Activated effector memory CD4-positive, alpha-beta T cell treated with Interleukin-2 at 50 U/mL for 16 hours (primary cell): ENCODE measurements around the gene MMP27.
"Not testable (repeated sequence)": the region's sequence is repeated elsewhere in the genome, so short reads cannot be mapped to it uniquely, and the experiment has no call there.

Source experiments
- DNase-seq: peaks from one replicate; pipeline ENCODE4 v3.0.0-alpha.2; 2020

Gene MMP27, protein sequence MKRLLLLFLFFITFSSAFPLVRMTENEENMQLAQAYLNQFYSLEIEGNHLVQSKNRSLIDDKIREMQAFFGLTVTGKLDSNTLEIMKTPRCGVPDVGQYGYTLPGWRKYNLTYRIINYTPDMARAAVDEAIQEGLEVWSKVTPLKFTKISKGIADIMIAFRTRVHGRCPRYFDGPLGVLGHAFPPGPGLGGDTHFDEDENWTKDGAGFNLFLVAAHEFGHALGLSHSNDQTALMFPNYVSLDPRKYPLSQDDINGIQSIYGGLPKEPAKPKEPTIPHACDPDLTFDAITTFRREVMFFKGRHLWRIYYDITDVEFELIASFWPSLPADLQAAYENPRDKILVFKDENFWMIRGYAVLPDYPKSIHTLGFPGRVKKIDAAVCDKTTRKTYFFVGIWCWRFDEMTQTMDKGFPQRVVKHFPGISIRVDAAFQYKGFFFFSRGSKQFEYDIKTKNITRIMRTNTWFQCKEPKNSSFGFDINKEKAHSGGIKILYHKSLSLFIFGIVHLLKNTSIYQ

DNA sequence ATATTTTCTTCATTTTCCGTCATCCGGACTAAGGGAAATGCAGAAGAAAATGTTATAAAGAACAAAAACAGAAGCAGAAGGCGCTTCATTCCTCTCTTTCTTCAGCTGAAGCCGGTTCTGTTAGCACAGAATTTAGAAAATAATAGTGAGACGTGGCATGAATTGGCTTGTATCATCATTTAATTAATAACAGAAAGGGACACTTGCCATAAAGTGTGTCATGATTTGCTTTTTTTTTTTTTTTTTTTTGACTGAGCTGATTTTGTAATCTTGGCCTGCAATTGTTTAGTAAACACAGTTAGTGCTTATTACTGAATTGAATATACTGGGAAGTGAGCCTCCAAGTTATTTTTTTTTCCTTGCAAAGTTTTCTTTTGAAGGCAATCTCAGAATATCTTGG lies at the start of gene MMP27:
TSS of gene MMP27 (minus strand) at position 144 of the 400 bp plus-strand sequence. CDS start at position 89, 55 bp downstream.
- DNase-seq: no peak

DNA sequence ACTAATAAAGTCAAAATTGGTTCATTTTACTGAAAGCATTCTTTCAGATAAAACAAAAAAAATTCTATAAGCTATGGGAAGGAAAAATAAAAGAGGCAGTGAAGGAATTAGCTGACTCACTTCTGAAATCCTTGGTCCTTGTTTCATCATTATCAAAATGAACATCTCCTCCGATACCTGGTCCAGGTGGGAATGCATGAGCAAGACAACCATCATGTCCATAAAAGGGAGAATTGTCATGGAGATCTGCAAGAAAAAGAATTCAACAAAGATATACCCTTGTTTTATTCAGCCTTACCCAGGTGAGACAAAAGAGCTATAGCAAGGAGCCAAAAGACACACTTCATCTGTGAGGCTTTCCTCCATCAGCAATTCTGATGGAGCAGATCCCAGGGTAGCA lies 47.7 kb upstream of the MMP27 start:
- no peak for DNase-seq

- no peak for DNase-seq
These were observed 46.1 kb upstream of the MMP27 start for GRCh38 chr11:102751673-102752072.

DNA sequence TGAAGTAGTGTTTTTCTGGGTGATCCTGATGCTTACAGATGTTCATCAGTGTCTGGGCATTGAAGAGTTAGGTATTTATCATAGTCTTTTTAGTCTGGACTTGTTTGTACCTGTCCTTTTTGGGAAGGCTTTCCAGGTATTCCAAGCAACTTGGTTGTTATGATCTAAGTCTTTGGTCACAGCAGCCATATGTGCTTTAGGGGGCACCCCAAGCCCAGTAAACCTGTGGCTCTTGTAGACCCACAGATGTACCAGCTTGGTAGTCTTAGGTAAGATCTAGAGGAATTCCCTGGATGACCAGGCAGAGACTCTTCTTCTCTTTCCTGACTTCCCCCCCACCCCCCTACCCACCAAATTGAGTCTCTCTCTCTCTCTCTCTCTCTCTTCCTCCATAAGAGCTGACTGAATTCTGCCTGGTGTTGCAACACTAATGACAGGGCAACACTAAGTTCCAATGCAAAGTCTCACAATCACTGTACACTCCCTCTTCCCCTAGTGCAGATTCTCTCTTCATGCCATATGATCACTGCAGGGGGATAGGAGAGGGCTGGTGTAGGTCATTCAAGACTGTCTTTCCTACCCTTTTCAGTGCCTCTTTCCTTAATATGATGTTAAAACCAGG lies 43.6 kb upstream of the MMP27 start:
- no peak for DNase-seq

GRCh38 chr11:102746746-102747578 lies 41.4 kb upstream of the MMP27 start:
- not testable (repeated sequence) for DNase-seq

GRCh38 chr11:102734650-102735049 lies 29.1 kb upstream of the MMP27 start:
- no peak for DNase-seq

- no peak for DNase-seq
These were observed 27.8 kb upstream of the MMP27 start for GRCh38 chr11:102733232-102733875.

DNA sequence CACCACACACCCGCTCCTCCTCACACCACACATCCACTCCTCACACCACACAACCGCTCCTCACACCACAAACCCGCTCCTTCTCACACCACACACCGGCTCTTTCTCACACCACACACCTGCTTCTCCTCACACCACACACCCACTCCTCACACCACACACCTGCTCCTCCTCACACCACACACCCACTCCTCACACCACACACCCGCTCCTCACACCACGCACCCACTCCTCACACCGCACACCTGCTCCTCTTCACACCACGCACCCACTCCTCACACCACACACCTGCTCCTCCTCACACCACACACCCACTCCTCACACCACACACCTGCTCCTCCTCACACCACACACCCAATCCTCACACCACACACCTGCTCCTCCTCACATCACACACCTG lies 25.4 kb upstream of the MMP27 start:
- not testable (repeated sequence) for DNase-seq

DNA sequence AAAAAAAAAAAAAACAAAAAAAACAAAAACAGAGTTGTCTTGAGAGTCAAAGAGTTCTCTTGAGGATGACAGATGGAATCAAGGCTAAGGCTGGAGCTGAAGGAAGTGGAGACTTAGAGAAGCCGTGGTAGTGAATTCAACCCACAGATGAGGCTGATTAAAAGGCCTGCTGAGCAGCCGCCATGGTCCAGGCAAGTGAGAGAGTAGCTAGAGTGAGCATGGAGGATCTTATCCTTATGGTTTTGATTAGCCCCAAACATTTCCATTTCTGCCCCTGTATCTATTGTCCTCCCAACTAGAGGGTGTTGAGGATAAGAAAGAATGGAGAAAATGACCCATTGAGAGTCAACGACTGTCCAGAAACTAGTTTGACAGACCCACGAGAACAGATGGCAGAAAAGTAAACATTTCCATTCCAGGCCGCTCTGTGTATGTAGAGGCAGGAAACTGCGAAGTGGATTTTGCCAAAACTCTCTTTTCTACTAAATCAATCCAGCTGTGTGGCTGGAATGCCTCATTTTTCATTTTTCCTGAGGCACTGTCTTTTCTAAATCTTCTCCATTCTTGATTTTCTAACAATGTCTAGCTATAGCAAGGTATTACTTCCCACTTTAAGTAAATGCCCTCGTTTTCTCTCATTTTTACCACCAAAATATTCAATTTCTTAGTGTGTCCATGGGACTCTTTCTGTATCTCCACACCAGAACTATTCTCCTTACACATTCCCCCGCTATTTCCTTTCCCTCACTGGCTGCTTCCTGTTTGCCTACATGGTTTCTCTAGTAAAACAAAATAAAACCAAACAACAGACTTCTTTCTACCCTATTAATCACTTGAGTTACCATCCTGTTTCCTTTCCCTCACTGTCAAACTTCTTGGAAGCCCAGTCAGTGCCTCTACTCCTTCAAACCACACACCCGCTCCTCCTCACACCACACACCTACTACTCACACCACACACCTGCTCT lies 24.6 kb upstream of the MMP27 start:
- DNase-seq: no peak

GRCh38 chr11:102727890-102728289 lies 22.3 kb upstream of the MMP27 start:
- no peak for DNase-seq

- DNase-seq: no peak
These were observed 19.4 kb upstream of the MMP27 start, which contains the start of gene MMP8 for GRCh38 chr11:102724904-102725500. TSS of gene MMP8 (minus strand) at chr11:102724954. CDS start at chr11:102724855, 99 bp downstream.

DNA sequence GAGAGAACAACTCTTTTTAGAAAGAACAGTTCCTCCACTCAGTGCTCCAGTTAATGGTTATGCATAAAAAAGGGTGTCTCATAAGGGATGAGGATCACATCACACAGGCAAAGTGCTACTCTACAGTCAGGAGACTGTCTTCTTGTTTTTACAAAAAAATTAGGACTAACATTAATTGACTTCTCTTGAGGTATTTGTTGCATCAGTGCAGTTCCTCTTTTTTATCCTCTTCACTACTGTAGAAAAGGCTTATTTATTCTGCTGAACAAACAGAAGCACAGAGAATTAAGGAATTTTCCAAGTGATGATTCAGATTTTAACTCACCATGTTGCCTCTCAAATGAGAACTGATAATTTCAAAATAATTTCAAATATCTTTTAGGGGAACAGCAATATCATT lies 17.3 kb upstream of the MMP27 start:
- no peak for DNase-seq

GRCh38 chr11:102719620-102720277 lies 14.2 kb upstream of the MMP27 start:
- no peak for DNase-seq

DNA sequence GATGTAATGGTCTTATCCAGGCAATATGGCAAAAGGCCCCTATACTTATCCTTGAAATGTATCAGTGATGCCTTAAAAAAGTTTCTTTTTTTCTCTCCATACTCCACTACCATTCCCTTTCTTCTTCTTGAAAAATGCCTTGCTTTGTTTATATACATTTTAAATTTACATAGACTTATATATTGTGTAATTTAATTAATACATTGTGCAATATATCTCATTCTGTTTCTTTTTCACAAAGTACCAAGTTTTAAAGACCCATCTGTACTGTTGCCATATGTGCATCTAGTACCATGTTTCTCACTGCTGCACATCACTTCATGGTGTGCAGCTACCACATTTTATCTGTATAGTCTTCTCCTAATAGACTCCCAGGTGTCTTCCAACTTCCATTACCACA lies 11.7 kb upstream of the MMP27 start:
- DNase-seq: no peak

DNA sequence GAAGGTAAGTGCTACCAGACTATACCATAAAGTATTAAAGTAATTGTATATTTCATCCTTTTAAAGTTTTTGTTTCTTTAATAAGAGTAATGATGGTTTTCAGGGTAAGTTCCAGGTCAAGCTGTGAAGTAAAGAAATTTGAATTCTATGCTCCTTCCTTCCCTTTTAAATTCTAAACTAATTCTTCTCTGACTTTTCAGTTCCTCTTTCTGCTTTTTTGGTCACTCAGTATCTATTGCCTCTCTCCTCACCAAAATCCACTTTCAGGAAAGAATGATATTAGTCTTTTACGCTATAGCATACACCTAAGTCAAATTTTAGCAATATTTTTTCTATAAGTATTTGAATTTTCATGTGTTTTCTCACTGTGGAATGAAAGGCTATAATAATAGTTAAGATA lies 11.0 kb upstream of the MMP27 start:
- DNase-seq: no peak

- DNase-seq: no peak
These were observed 6.6 kb upstream of the MMP27 start for GRCh38 chr11:102712137-102712536.

- DNase-seq: no peak
These were observed 3.8 kb upstream of the MMP27 start for GRCh38 chr11:102709201-102709945.

- DNase-seq: no peak
These were observed 3.1 kb upstream of the MMP27 start for GRCh38 chr11:102708654-102709053.

GRCh38 chr11:102704841-102705240 lies 728 bp downstream of the MMP27 start:
- no peak for DNase-seq
